Smooth muscle cell of the brain vasculature (primary cell): Measurements from ENCODE around the gene ZC3H12C.

ENCODE experiments used
- DNase-seq: peaks from one replicate; pipeline ENCODE4 v3.0.0-alpha.2; 2012; ENCODE audit warnings: low read depth, low spot score

ZC3H12C gene

DNA sequence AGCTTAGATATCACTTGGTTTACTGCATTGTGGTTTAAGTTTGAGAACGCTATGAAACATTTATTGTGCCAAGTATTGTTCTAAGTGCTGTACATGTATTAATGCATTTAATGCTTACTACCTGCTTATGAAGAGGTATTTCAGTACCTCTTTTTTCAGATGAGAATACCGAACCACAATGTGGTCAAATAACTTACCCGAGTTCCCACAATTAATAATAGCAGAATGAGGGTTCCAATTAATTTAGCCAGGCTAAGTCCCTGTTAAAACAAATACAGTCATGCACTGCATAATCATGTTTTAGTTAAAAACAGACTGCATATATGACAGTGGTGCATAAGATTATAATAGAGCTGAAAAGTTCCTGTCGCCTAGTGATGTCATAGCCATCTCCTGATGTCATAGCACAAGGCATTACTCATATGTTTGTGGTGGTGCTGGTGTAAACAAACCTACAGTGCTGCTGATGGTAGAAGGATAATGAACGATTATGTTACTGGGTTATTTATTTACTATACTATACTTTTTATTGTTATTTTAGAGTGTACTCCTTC lies 4.3 kb downstream of the ZC3H12C start:
- no peak for DNase-seq

DNA sequence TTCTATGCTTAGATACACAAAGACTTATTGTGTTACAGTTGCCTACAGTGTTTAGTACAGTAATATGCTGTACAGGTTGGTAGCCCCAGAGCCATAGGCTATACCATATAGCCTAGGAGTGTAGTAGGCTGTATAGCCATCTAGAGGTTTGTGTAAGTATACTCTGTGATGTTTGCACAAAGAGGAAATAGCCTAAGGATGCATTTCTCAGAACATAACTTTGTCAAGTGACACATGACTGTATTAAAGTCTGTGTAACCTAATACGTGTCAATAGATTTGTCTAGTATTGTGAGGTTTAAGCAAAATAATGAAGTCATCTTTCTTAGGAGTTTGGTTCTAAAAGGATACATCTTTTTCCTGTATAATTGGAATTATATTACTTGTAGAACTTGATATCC lies 5.5 kb downstream of the ZC3H12C start:
- DNase-seq = no peak

DNA sequence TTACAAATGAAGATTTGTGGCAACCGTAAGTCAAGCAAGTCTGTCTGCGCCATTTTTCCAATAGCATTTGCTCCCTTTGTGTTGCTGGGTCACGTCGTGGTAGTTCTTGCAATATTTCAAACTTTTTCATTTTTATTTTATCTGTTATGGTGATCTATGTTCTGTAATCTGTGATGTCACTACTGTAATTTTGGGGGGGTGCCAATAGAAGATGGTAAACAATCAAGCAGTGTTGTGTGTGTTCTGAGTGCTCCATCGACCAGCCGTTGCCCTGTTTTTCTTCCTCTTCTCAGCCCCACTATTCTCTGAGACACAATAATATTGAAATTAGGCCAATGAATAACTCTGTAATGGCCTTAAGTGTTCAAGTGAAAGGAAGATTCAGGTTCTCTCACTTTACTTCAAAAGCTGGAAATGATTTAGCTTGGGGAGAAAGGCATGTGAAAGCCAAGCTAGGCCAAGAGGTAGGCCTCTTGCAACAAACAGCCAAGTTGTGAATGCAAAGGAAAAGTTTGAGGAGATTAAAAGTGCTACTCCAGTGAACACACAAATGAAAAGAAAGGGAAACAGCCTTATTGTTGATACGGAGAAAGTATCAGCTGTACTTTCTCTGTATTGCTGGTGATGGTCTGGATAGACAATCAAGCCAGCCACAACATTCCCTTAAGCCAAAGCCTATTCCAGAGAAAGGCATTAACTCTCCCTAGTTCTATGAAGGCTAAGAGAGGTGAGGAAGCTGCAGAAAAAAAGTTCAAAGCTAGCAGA lies 7.5 kb downstream of the ZC3H12C start:
- no peak for DNase-seq

DNA sequence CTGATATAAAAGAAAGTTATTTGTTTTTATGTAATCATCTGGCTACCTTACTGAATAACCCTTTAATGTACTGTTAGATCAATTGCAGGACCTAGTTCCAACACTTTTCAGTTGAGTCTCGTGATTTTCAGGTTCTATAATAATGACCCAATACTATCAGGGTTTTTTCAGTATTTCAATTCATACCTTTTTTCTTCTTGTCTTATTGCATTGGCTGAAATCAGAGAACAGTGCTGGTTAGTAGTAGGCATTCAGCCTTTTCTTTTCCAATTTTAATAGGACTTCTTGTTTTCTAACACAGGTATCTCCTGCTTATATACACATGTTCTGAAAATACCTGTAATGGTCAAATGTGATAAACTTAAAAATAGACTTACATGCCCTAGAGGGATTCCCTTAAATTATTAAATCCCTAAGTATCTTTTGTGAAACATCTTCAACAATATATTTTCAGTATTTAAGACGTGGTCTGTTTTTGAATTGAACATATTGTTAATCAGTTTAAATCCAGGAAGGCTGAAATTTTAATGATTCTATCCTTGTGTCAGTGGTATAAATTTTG lies 13.6 kb downstream of the ZC3H12C start:
- DNase-seq = no peak

DNA sequence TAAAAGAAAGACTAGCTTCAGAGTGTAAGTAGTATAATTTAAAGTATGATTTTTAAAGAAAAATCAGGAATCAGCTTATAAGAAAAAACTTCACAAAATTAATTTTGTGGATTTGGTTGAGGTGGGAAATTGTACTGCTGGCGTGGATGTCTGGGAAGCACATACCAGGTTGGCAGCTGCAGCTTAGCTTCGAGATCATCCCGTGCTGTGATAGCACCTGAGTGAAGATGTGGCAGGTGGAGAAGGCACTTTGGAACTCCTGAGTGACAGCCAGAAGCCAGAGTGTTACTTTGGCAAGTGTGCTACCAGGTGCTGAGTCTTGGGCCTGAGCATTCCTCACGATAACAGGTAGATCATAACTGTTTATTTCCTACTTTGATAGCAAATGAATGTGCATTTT lies 17.7 kb downstream of the ZC3H12C start:
- no peak for DNase-seq

DNA sequence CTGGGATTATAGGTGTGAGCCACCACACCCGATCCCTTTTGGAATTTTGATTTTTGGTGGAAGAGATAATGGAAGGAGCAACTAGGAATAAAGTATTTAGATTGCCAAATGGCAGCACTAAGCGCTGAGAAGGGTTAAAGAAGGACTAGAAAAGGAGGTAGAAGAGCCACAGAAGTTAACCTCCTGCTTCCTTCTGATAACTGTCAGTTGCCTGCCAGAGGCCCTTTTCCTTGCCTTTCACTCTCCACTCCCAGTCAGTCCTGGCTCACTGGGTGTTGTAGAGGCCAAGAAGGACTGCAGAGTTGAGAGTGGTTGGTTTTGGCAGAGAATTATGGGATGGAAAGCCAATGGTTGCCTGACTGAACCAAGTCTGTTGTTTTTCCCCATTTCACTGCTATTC lies 19.3 kb downstream of the ZC3H12C start:
- no peak for DNase-seq

DNA sequence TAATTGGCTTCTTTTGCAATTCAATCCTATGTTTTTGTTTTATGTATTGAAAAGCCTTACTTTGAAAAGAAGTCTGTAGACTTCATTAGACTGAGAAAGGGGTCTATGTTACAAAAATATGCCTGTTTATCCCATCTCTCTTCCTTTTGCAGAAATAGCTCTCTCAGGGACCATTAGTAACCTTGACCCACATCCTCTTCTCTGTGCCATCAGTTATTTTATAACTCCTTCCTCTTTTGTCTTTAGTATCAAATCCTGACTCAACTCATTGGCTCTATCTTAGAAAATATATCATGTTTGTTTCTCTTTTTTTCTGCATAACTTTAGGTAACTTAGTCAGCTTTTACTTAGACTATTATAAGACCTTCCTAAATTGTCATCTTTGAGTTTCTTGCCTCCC lies 20.3 kb downstream of the ZC3H12C start:
- no peak for DNase-seq

DNA sequence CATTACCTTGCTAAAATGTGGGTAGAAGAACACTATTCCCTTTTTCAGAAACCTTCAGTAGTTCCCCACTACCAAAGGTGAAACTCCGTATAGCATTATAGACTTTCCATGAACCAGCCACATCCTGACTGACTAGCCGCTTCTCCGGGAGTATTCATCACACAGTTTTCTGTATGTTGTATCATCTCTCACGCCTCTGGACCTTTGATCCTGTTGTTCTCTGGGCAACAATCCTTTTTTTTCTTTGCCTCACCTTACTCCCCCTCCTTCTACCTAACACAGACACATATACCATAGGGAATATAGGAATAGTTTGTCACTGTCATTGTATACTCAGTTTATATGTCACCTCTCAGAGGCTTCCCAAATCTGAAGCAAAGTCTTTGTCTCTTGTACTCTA lies 20.8 kb downstream of the ZC3H12C start:
- DNase-seq = no peak

DNA sequence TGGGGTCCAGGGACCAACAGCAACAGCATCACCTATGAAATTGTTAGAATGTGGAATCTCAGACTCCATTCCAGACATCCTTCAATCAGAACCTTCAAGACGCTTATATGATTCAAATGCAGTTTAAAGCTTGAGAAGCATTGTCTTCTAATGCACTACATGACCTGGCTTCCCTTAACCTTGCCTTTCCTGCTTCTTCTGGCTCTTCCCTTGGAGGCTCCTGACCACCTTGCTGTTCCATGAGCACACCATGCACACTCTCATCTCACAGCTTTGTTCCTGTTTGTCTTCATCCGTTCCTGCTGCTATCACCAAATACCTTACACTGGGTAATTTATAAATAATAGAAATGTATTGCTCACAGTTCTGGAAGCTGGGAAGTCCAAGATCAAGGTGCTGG lies 26.1 kb downstream of the ZC3H12C start:
- no peak for DNase-seq

DNA sequence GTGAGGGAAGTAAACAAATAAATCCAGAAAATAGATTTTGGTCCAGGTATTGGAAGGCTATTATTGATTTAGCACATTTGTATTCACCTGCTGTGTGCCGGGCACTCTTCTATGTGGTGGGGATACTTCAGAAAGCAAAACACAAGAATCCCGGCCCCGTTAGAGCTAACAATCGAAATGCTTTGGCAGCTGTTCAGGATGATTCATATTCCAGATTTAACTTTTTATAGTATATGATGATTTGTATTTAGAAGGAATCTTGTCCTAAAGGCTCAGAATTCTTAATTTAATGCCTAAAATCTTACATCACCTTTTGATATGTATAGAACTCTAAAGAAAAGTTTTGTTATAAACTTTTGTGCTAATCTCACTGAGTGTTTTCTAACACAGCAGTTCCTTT lies 28.0 kb downstream of the ZC3H12C start:
- DNase-seq = peak; percentile 39

DNA sequence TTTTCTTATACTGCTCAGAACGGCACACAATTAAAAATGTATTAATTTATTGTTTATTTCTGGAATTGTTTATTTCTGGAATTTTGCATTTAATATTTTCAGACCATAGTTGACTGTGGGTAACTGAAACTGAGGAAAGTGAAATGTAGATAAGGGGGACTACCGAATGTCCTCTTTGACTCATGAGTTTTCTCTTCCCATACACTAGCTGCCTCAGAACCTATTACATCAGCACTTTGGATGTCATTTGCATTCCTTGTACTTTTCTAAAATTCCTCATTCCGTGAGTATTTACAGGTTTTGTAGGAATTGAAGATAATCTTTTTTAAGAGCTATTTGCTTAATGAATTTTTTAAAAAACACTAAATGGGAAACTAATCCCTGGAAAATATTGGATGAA lies 29.8 kb downstream of the ZC3H12C start:
- no peak for DNase-seq

DNA sequence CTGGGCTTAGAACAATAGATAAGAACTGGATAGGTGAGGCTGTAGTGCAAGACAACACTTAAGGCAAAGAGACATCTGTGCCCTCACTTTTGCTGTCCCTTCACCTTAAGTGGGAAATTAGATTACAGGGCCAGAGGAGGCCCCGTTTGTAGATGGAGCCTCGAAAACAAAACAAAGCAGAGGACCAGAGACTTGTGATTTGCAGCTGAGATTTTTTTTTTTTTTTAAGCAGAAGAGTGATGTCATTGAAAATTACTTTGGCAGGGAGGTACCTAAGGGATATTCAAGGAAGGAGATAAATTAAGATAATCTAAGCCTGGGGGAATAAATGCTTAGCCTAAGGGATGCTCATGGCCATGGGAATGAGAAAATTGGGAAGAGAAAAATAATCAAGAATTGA lies 31.4 kb downstream of the ZC3H12C start:
- DNase-seq = no peak

DNA sequence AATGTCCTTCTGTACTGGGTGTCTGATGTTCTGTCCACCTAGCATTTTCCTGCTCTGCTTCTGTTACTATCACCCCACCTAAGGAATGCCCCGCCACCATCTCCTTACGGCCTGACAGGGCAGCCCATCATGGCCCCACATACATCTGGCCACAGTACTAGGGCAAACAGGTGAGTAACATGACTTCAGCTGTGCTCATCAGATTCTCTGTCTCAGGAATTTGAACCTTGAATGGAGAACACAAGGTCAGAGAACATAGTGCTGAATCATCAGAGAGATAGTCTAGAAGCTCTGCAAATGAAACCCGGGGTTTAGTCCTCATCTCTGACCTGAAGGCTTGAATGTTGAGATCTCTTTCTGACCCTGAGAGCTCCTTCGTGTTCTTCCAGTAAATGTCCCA lies 32.4 kb downstream of the ZC3H12C start:
- DNase-seq = no peak

DNA sequence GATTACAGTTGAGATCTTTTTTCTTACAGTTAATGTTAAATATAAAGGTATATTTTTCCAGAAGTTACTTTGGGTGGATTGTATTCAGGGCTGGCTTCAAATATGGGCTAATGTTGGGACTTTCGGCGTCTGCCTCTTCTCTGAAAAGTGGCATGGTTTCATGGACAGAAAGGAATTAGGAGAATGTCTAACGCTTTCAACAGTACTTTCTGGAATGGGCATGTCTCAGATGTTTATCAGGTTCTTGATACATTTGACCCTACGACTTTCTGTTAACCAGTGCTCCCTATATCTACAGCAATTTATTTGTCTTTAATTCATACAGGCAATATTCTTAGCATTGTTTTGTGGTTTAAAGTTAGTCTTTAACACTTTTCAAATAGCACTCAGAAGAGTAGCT lies 33.7 kb downstream of the ZC3H12C start:
- no peak for DNase-seq

DNA sequence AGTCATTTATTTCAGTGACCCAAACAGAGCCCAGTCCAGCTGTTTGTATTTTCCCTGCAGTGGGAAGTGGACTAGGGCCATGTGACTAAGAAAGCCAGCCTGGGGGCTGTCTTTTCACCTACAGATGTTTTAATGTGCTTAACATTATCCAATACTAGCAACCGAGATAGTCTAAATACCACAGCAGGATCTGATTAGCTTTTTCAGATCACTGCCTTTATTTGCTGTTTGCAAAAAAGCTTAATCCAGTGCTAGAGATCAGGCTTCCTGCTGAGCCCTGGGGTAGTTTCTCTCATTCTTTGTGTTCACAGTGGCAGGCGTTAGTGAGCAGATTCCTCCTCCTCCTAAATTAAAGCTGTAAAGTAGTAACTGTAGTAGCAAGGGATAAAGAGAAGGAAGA lies 35.0 kb downstream of the ZC3H12C start:
- no peak for DNase-seq

DNA sequence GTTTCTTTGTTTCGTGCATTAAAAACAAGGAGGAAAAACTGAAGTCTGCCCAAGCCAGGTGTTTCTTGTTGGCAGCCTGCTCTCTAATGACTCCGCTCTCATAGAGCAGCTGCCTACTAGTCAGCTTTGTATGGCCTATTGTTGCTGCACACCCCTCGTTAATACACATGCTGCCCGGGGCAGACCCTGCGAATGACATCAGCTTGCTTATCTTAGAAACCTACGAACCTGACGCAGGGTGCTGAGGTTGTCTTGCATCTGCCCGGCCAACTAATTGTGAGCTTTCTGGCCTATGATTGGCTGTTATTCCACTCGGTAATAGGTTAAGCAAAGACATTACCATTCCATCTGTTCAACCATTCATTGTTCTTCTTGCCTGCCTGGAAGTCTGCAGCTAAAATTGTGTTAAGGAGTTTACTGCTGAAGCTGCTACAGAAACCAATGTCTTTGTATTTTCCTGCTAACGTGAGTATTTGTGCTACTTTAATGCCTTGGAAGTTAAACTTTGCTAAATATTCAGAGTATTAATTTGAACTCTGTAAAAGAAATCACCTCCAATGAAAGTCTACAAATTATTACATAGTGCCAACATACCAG lies 37.5 kb downstream of the ZC3H12C start:
- no peak for DNase-seq

DNA sequence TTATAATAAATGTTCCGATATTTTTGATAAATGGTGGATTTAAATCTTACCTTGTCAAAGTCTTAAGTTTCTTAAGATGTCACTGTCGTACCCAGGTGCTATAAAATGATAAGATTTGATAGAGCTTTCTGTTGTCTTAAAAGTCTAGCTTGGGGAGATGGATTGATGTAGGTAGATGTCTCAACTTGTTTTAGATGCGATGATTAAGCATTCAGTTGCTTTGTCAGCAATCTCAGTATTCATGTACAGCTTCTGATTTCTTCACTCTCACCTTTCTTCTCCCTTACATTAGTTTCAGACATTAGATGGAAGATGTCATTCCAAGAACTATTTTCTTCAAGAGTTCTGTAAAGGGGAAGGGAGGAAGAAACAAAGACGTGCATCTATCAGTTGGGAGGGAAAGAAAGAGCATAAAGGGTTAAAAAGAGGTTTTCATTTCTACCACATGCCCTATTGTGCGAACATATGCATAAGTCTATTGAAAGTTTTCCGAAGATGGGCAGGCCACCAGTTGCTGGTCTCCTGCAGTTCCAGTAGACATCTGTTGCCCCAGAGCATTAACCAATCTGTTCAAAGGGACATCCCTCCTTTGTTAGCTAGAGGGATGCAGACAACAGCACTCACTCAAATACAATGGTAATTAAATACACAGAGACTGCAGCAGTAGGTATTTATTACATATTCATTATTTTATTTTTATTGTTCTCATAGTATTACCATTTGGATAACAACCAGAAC lies 38.4 kb downstream of the ZC3H12C start:
- DNase-seq = no peak

DNA sequence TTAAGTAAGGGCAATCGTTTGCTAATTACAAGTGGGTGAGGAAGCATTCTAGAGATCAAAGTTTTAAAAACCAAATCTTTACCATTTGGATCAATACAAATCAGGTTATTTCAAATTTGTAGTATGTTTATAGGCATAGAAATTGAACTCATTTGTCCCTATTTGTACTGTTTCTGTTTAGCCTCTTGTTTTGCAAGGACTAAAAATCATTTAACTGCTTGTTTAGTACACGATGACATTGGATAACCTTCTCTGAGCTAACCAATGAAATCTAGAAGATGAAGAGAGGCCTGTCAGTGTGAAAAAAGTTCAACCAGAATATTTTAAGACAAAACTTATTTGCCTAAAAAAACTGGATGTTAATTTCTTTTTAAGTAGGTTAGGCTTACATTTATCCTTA lies 40.0 kb downstream of the ZC3H12C start:
- no peak for DNase-seq

DNA sequence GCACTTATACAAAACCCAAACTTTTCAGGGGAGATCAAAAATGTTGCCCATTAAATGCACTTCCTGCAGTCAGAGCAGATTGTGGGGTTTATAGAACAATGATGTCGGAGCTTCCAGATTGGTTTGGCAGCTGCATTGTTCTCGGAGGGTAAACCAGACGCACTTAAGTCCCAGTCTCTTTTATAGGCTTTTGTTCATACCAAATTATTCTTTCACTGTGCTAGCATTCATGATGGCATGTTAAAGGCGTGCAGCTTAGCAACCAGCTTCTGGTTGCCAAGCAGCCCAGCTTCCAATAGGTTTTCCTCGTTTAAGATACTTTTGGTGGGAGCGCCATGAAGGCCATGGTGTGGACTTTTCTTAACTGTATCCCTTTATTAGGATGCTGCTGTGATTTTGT lies 40.9 kb downstream of the ZC3H12C start:
- no peak for DNase-seq

DNA sequence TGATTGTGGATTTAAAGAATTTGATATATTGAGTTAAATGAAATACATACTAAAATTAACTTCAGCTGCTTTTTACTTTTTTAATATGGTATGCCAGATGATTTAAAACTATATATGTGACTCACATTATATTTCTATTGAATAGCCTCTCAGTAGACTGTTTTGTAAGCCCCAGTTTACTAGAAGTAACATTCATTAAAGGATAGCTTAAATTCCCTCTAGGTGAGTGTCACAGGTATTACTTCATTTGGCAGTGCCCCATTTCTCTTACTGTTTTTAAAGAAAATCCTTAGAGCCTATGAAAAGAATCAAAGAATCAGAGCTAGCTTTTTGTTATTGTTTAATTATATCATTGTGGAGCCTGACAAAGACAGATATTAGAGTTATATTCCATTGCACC lies 48.6 kb downstream of the ZC3H12C start:
- no peak for DNase-seq

DNA sequence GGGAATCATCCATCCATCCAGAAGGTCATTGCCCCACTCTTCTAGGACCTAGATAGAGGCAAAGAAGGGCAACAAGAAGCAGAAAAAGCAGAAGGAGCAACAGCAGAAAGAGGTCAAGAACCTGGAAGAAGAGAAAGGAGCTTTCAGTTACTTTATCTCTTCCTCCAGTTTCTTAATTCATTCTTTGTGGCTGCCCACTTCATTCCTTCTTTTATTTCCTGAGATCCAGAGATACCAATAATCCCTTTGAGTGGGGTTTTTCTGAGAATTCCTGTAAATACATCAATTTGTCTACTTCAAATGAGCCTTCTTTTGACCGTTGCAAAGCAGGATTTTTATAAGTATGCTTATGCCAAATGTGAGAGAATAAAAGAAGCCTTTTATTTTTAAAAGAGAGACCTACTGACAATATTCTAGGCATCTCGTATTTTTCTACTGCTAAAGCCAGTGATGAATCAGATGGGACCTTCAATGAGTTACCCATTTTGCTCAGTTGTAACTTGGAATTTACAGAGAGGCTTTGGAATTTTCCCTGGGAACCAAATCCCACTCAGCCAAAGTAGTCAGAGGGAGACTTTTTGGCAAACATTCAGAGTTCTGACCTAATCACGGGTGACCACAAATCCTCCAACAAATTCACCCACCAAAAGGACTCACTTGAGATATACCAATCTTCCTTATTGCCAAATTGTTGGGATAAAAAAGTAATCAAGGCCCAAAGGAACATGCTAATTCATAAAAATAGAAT lies 54.9 kb downstream of the ZC3H12C start:
- DNase-seq = no peak
